ENCODE results near the gene DPH5.

Gene DPH5

GRCh38 chr1:101026430-101026788 is 825 bp upstream of the DPH5 start:
- H3K36me3 ChIP-seq (replicated peaks; ENCODE audit: low read depth, low read length) = peaks cover 18% of the 10 kb centered on the region
- H3K9ac ChIP-seq (ENCODE audit: low read length) = peak overlapping the region; percentile 90
- H3K4me2 ChIP-seq (ENCODE audit: low read length) = peak overlapping the region; percentile 84
- 0 out of 2 replicates have a peak overlapping the region, but pooled peaks have one; percentile 86 for H2AFZ ChIP-seq (ENCODE audit: low read depth, low read length)
- no peaks in the 10 kb centered on the region for H3K27me3 ChIP-seq (ENCODE audit: low read depth, low read length)
- no peaks in the 10 kb centered on the region for H3K9me3 ChIP-seq (ENCODE audit: insufficient read depth, low read length)
- peak overlapping the region; percentile 38; the same call in 1 of the 2 replicates for H3K27ac ChIP-seq (ENCODE audit: low read length)
- no peak for TF ChIP-seq EZH2phosphoT487 (IDR thresholded peaks at IDR 0.05; ENCODE audit: low read depth)
- peaks cover 53% of the 10 kb centered on the region for H3K79me2 ChIP-seq (ENCODE audit: low read length)
- H3K4me3 ChIP-seq (ENCODE audit: low read length) = peak overlapping the region; percentile 98
- peaks cover 31% of the 10 kb centered on the region for H3K4me1 ChIP-seq (ENCODE audit: low read length)
- H4K20me1 ChIP-seq (ENCODE audit: insufficient read depth, low read length) = no peaks in the 10 kb centered on the region

- Histone ChIP-seq H3K36me3 (replicated peaks; ENCODE audit: low read depth, low read length) (peaks cover 17% of the 10 kb centered on the region), H3K4me3 (ENCODE audit: low read length) (peak overlapping the region; percentile 98), H3K9ac (ENCODE audit: low read length) (peak overlapping the region; percentile 90), H4K20me1 (ENCODE audit: insufficient read depth, low read length) (no peaks in the 10 kb centered on the region), H3K79me2 (ENCODE audit: low read length) (peaks cover 48% of the 10 kb centered on the region), H3K9me3 (ENCODE audit: insufficient read depth, low read length) (no peaks in the 10 kb centered on the region), H3K4me2 (ENCODE audit: low read length) (peak overlapping the region; percentile 89), H3K27ac (ENCODE audit: low read length) (peak overlapping the region; percentile 38), H3K4me1 (ENCODE audit: low read length) (peaks cover 31% of the 10 kb centered on the region), H3K27me3 (ENCODE audit: low read depth, low read length) (no peaks in the 10 kb centered on the region), H2AFZ (ENCODE audit: low read depth, low read length) (peak overlapping the region; percentile 86)
- no peak for TF ChIP-seq EZH2phosphoT487 (IDR thresholded peaks at IDR 0.05; ENCODE audit: low read depth)
- TF ChIP-seq CTCF (IDR thresholded peaks at IDR 0.05; ENCODE audit: low read depth, low read length) = no peak
Observed at GRCh38 chr1:101025283-101025656, 314 bp downstream of the DPH5 start.

- TF ChIP-seq CTCF (IDR thresholded peaks at IDR 0.05; ENCODE audit: low read depth, low read length) (no peak), EZH2phosphoT487 (IDR thresholded peaks at IDR 0.05; ENCODE audit: low read depth) (no peak)
- Histone ChIP-seq H3K4me3 (ENCODE audit: low read length) (no peak overlapping the region), H3K27ac (ENCODE audit: low read length) (no peak overlapping the region), H3K36me3 (replicated peaks; ENCODE audit: low read depth, low read length) (peaks cover 15% of the 10 kb centered on the region), H3K79me2 (ENCODE audit: low read length) (peaks cover 31% of the 10 kb centered on the region), H3K4me1 (ENCODE audit: low read length) (peaks cover 14% of the 10 kb centered on the region), H3K9ac (ENCODE audit: low read length) (no peak overlapping the region), H3K9me3 (ENCODE audit: insufficient read depth, low read length) (no peaks in the 10 kb centered on the region), H3K27me3 (ENCODE audit: low read depth, low read length) (no peaks in the 10 kb centered on the region), H3K4me2 (ENCODE audit: low read length) (no peak overlapping the region), H4K20me1 (ENCODE audit: insufficient read depth, low read length) (no peaks in the 10 kb centered on the region), H2AFZ (ENCODE audit: low read depth, low read length) (no peak overlapping the region)
Observed at GRCh38 chr1:101022294-101022693, 3.3 kb downstream of the DPH5 start.

- H3K4me3 ChIP-seq (ENCODE audit: low read length) = no peak overlapping the region
- no peak for TF ChIP-seq EZH2phosphoT487 (IDR thresholded peaks at IDR 0.05; ENCODE audit: low read depth)
- H3K27ac ChIP-seq (ENCODE audit: low read length) = no peak overlapping the region
- H4K20me1 ChIP-seq (ENCODE audit: insufficient read depth, low read length) = no peaks in the 10 kb centered on the region
- H3K79me2 ChIP-seq (ENCODE audit: low read length) = no peaks in the 10 kb centered on the region
- no peak overlapping the region for H3K4me2 ChIP-seq (ENCODE audit: low read length)
- H3K4me1 ChIP-seq (ENCODE audit: low read length) = peaks cover 3% of the 10 kb centered on the region; the same call in 1 of the 2 replicates
- H3K27me3 ChIP-seq (ENCODE audit: low read depth, low read length) = no peaks in the 10 kb centered on the region
- no peak overlapping the region for H3K9ac ChIP-seq (ENCODE audit: low read length)
- peaks cover 22% of the 10 kb centered on the region for H3K36me3 ChIP-seq (replicated peaks; ENCODE audit: low read depth, low read length)
- no peak overlapping the region for H2AFZ ChIP-seq (ENCODE audit: low read depth, low read length)
- no peaks in the 10 kb centered on the region for H3K9me3 ChIP-seq (ENCODE audit: insufficient read depth, low read length)
Observed at GRCh38 chr1:101017448-101017847, 8.1 kb downstream of the DPH5 start.

GRCh38 chr1:101013776-101014175 is 11.8 kb downstream of the DPH5 start:
- Histone ChIP-seq H3K79me2 (ENCODE audit: low read length) (no peaks in the 10 kb centered on the region), H3K27me3 (ENCODE audit: low read depth, low read length) (no peaks in the 10 kb centered on the region), H4K20me1 (ENCODE audit: insufficient read depth, low read length) (no peaks in the 10 kb centered on the region), H3K9ac (ENCODE audit: low read length) (no peak overlapping the region), H3K36me3 (replicated peaks; ENCODE audit: low read depth, low read length) (peaks cover 17% of the 10 kb centered on the region), H3K4me3 (ENCODE audit: low read length) (no peak overlapping the region), H3K9me3 (ENCODE audit: insufficient read depth, low read length) (no peaks in the 10 kb centered on the region), H3K27ac (ENCODE audit: low read length) (no peak overlapping the region), H3K4me2 (ENCODE audit: low read length) (no peak overlapping the region), H2AFZ (ENCODE audit: low read depth, low read length) (no peak overlapping the region), H3K4me1 (ENCODE audit: low read length) (peaks cover 3% of the 10 kb centered on the region; the same call in 1 of the 2 replicates)
- TF ChIP-seq CTCF (IDR thresholded peaks at IDR 0.05; ENCODE audit: low read depth, low read length) = no peak
- TF ChIP-seq EZH2phosphoT487 (IDR thresholded peaks at IDR 0.05; ENCODE audit: low read depth) = no peak
